Measurements from ENCODE around the gene CD46. TPM values are rescaled to one million over a fixed set of nuclear protein-coding genes. Genes with fewer than 3 reads are reported as not detected.

CD46 gene
- total and polyA plus RNA-seq, 9 donors = 78.8 to 165 (median 121) TPM

- no peaks in the 10 kb centered on the region for H3K36me3 ChIP-seq
- intact Hi-C loops (cut with DNase I) = no loop called here
- no peak overlapping the region for H3K27ac ChIP-seq
- H3K4me1 ChIP-seq (ENCODE audit: insufficient read depth) = peaks cover 23% of the 10 kb centered on the region
- no peaks in the 10 kb centered on the region for H3K27me3 ChIP-seq
- DNase-seq = no peak
- 76 to 94% (median 89%) methylated on average over 2 of the region's 2 CpGs for WGBS, 3 donors
- no peak for TF ChIP-seq CTCF (IDR thresholded peaks at IDR 0.05)
- no peak for TF ChIP-seq EP300 (IDR thresholded peaks at IDR 0.05)
- TF ChIP-seq POLR2A (IDR thresholded peaks at IDR 0.05) = no peak
- no peaks in the 10 kb centered on the region for H3K9me3 ChIP-seq
- H3K4me3 ChIP-seq = no peak overlapping the region
Measured at GRCh38 chr1:207844371-207844770, 92.5 kb downstream of the CD46 start.

MicroRNAs within 50 kb of the gene (microRNA counts, 767-probe panel; counts per million panel counts)
- microRNA hsa-miR-29b-3p = 5,685 counts per million, percentile 96 among the panel's probes with 10 or more counts
- 4,990 counts per million, percentile 94 among the panel's probes with 10 or more counts for microRNA hsa-miR-29c-3p

Small RNA genes within 50 kb of the gene (small RNA-seq; reads per million reads assigned to genes)
- gene RNA5SP534 = not detected

Other genes with a start within 250 kb of the CD46 start
- under 1 TPM in 1 of 7 donors, not detected in 6; 0.92 TPM for gene CR1L, start 106.9 kb upstream of the CD46 start, total RNA-seq
- gene CR1L, start 106.9 kb upstream of the CD46 start, polyA plus RNA-seq = not detected
- 10 to 100 TPM; 12.6 to 42.1 (median 21.9) TPM for gene CD34, start 159.1 kb downstream of the CD46 start, total RNA-seq
- gene CD34, start 159.1 kb downstream of the CD46 start, polyA plus RNA-seq = 100 to 1,000 TPM in 1 of 2 donors, 10 to 100 TPM in 1; 50.8 to 146 TPM

All from ovary (tissue), 9 donors.